Vagina (tissue), 2 donors: ENCODE results near the gene UCN2. TPM values are rescaled to one million over a fixed set of nuclear protein-coding genes. Genes with fewer than 3 reads are reported as not detected.
A peak's percentile ranks its signal among the peaks of the same experiment; 100 is the strongest.

ENCODE experiments used
- DNase-seq, 2 donors: peaks; one replicate each; pipeline ENCODE4 v3.0.0-alpha.2; 2017; ENCODE audit errors: extremely low spot score in 2 of 2
- H3K27ac ChIP-seq: fragments of 200-600 bp; sonication (generic); one replicate; pipeline ENCODE4 v1.5.1; 2019
- H3K27me3 ChIP-seq: fragments of 200-600 bp; sonication (generic); one replicate; pipeline ENCODE4 v1.5.1; 2019
- H3K36me3 ChIP-seq, 2 donors: fragments of 200-600 bp; sonication (generic); one replicate each; pipeline ENCODE4 v1.5.1; 2017 to 2019
- H3K4me1 ChIP-seq: fragments of 200-600 bp; sonication (generic); one replicate; pipeline ENCODE4 v1.5.1; 2019
- H3K4me3 ChIP-seq, 2 donors: fragments of 200-600 bp; sonication (generic); 1 replicate in 1 of 2; 2 replicates in 1 of 2; pipeline ENCODE4 v1.5.1; 2016 to 2019
- H3K9me3 ChIP-seq: fragments of 200-600 bp; sonication (generic); one replicate; pipeline ENCODE4 v1.5.1; 2019
- POLR2A ChIP-seq, 2 donors: fragments of 450-650 bp; IDR thresholded peaks; one replicate each; pipeline ENCODE4 v1.6.1; 2017; ENCODE audit warnings: antibody characterized with exemption in 2 of 2, mild to moderate bottlenecking in 2 of 2, moderate library complexity in 2 of 2
- POLR2AphosphoS5 ChIP-seq, 2 donors: sonication (generic); formaldehyde crosslinking; IDR thresholded peaks; one replicate each; pipeline ENCODE4 v1.9.0; 2017; ENCODE audit warnings: antibody characterized with exemption in 2 of 2, mild to moderate bottlenecking in 2 of 2, low read depth in 1 of 2; ENCODE audit not compliant: insufficient read depth in 1 of 2
- intact Hi-C: fragments of 100-400 bp; cut with DNase I; formaldehyde crosslinking; loops from one replicate; pipeline ENCODE4 v1.15.1; 2023
- total RNA-seq: library from RNA; depleted of rRNA; stranded (reverse); fragments of >200 nt; gene quantifications from one replicate; pipeline ENCODE4 v1.2.3, GENCODE V29; 2016
- TF ChIP-seq, protein P1 (sequence below), 3 experiments: fragments of 450-650 bp in 2 of 3; fragments of 200-600 bp in 1 of 3; sonication (generic) in 1 of 3; IDR thresholded peaks; one replicate each; pipeline ENCODE4 v1.5.1; 2017 to 2019; ENCODE audit warnings: antibody characterized with exemption in 3 of 3, mild to moderate bottlenecking in 2 of 3, moderate library complexity in 2 of 3

The UCN2 gene
- total RNA-seq, 1 donor from 2014 or later: 5.2 TPM

GRCh38 chr3:48548729-48549705, 14.6 kb downstream of the UCN2 start:
- TF ChIP-seq, protein P1, sequence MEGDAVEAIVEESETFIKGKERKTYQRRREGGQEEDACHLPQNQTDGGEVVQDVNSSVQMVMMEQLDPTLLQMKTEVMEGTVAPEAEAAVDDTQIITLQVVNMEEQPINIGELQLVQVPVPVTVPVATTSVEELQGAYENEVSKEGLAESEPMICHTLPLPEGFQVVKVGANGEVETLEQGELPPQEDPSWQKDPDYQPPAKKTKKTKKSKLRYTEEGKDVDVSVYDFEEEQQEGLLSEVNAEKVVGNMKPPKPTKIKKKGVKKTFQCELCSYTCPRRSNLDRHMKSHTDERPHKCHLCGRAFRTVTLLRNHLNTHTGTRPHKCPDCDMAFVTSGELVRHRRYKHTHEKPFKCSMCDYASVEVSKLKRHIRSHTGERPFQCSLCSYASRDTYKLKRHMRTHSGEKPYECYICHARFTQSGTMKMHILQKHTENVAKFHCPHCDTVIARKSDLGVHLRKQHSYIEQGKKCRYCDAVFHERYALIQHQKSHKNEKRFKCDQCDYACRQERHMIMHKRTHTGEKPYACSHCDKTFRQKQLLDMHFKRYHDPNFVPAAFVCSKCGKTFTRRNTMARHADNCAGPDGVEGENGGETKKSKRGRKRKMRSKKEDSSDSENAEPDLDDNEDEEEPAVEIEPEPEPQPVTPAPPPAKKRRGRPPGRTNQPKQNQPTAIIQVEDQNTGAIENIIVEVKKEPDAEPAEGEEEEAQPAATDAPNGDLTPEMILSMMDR (IDR thresholded peaks at IDR 0.05): peak; percentile 92 to 94 (median 93)
- peak; percentile 27 to 42 for TF ChIP-seq POLR2AphosphoS5 (IDR thresholded peaks at IDR 0.05; ENCODE audit: insufficient read depth in 1 of 2, low read depth in 1 of 2)
- no peak for TF ChIP-seq POLR2A (IDR thresholded peaks at IDR 0.05)
- no peaks in the 10 kb centered on the region for H3K36me3 ChIP-seq
- no peaks in the 10 kb centered on the region for H3K27me3 ChIP-seq
- no peak for DNase-seq
- no peaks in the 10 kb centered on the region for H3K9me3 ChIP-seq
- H3K4me3 ChIP-seq: no peak overlapping the region
- no peak overlapping the region for H3K27ac ChIP-seq
- intact Hi-C loops: loop anchor here (2.0 kb wide), 1 partner anchor 84 kb away; no protein-coding TSS in a partner anchor
- H3K4me1 ChIP-seq: peaks cover 7% of the 10 kb centered on the region

DNA sequence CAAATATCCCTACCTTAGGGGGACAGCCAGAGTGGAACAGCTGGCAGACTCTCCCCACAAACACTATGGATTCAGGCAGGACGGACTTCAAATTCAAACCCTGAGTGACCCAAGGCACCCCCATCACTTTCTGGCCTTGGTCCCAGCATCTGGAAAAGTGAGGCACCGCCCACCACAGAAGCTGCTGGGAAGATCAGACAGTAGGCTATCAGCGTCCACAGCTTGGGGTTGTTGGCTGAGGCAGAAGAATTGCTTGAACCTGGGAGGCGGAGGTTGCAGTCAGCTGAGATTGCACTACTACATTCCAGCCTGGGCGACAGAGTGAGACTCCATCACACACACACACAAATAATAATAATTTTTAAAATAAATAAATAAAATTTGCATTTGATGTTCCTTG, 15.5 kb downstream of the UCN2 start:
- no peaks in the 10 kb centered on the region for H3K36me3 ChIP-seq
- no peak overlapping the region for H3K4me3 ChIP-seq
- H3K9me3 ChIP-seq: no peaks in the 10 kb centered on the region
- intact Hi-C loops: loop anchor here (2.0 kb wide), 1 partner anchor 83 kb away; no protein-coding TSS in a partner anchor
- peaks cover 7% of the 10 kb centered on the region for H3K4me1 ChIP-seq
- no peaks in the 10 kb centered on the region for H3K27me3 ChIP-seq
- no peak for TF ChIP-seq POLR2AphosphoS5 (IDR thresholded peaks at IDR 0.05; ENCODE audit: insufficient read depth in 1 of 2, low read depth in 1 of 2)
- DNase-seq: no peak
- no peak overlapping the region for H3K27ac ChIP-seq

- H3K36me3 ChIP-seq: no peaks in the 10 kb centered on the region
- DNase-seq: no peak
- no peak overlapping the region for H3K27ac ChIP-seq
- no peaks in the 10 kb centered on the region for H3K27me3 ChIP-seq
- TF ChIP-seq POLR2A (IDR thresholded peaks at IDR 0.05) (no peak), POLR2AphosphoS5 (IDR thresholded peaks at IDR 0.05; ENCODE audit: insufficient read depth in 1 of 2, low read depth in 1 of 2) (no peak)
- TF ChIP-seq, protein P1 (IDR thresholded peaks at IDR 0.05): no peak
- intact Hi-C loops: no loop called here
- peaks cover 7% of the 10 kb centered on the region for H3K4me1 ChIP-seq
- no peaks in the 10 kb centered on the region for H3K9me3 ChIP-seq
- H3K4me3 ChIP-seq: no peak overlapping the region
Observed at GRCh38 chr3:48546203-48546829, 17.3 kb downstream of the UCN2 start.

- Histone ChIP-seq H3K36me3 (peaks cover 0 to 6% of the 10 kb centered on the region in 2 donors), H3K27ac (no peak overlapping the region), H3K4me1 (peaks cover 7% of the 10 kb centered on the region), H3K27me3 (no peaks in the 10 kb centered on the region), H3K9me3 (no peaks in the 10 kb centered on the region), H3K4me3 (no peak overlapping the region)
- intact Hi-C loops: no loop called here
- DNase-seq: no peak
- TF ChIP-seq, protein P1 (IDR thresholded peaks at IDR 0.05): no peak
- TF ChIP-seq POLR2A (IDR thresholded peaks at IDR 0.05) (no peak), POLR2AphosphoS5 (IDR thresholded peaks at IDR 0.05; ENCODE audit: insufficient read depth in 1 of 2, low read depth in 1 of 2) (no peak)
Observed at GRCh38 chr3:48544141-48544540, 19.4 kb downstream of the UCN2 start.

DNA sequence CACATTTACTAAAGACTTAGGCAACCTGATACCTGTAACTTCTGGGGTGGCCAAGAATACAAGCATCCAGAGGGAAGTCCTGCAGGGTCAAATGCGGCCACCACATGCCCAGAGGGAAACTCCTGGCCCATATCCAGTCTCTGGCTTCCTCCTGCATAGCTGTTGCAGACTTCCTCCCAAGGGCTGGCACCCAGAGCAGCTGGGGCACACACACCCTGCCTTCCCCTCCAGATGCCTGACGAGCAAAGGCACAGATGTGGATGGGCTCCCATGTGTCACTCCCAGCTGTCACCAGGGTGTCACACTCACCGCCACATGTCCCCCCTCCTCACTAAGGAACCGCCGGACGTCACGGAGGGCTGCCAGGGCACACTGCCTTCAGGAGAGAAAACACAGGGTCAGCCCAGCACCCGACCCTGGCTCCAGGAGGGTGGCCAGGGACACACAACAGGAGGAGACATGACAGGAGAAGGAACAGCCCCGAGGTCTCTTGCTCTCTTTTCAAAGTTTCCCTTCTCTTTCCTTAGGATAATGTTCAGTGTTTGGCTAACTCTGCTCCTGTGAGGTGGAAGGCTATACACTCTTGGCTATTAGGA, 20.2 kb downstream of the UCN2 start:
- Histone ChIP-seq H3K27ac (no peak overlapping the region), H3K4me3 (no peak overlapping the region), H3K36me3 (peaks cover 0 to 8% of the 10 kb centered on the region in 2 donors), H3K4me1 (peaks cover under 1% of the 10 kb centered on the region), H3K27me3 (no peaks in the 10 kb centered on the region), H3K9me3 (no peaks in the 10 kb centered on the region)
- TF ChIP-seq POLR2AphosphoS5 (IDR thresholded peaks at IDR 0.05; ENCODE audit: insufficient read depth in 1 of 2, low read depth in 1 of 2) (no peak), POLR2A (IDR thresholded peaks at IDR 0.05) (no peak)
- TF ChIP-seq, protein P1 (IDR thresholded peaks at IDR 0.05): no peak
- no peak for DNase-seq
- intact Hi-C loops: no loop called here
